IMR-90 (cell line): Measurements from ENCODE around the gene RPGRIP1L. TPM values are rescaled to one million over a fixed set of nuclear protein-coding genes. Genes with fewer than 3 reads are reported as not detected.

ENCODE experiments used
- ATAC-seq: fragments of 200-7000 bp; cut with Tn5 transposase; 2 replicates; pipeline ENCODE4 v1.9.1; 2020; ENCODE audit warnings: low read depth, mild to moderate bottlenecking, moderate library complexity
- BruUV-seq: library from RNA; stranded (reverse); fragments of 400-500 nt; replicated peaks from 2 replicates; lab custom pipeline; 2021; lab: Mats Ljungman, UMichigan
- CTCF ChIA-PET: fragments of 300-600 bp; formaldehyde crosslinking; extraction: SDS; loops from one replicate; lab custom pipeline; 2021; ENCODE audit warnings: antibody characterized with exemption; lab: Yijun Ruan, JAX
- POLR2A ChIA-PET: fragments of 300-600 bp; sonication (Branson Sonifier 250); formaldehyde crosslinking; loops from one replicate; lab custom pipeline; 2022; ENCODE audit warnings: antibody characterized with exemption; ENCODE audit not compliant: unreplicated experiment; lab: Charles Lee
- DNase-seq: peaks from one replicate; pipeline ENCODE4 v3.0.0; 2013
- H2AFZ ChIP-seq: replicated peaks from 2 replicates; pipeline ENCODE3; 2013; ENCODE audit warnings: low read length, mild to moderate bottlenecking; ENCODE audit not compliant: poor library complexity
- H2AK5ac ChIP-seq: 2 replicates; pipeline ENCODE4 v1.6.1; 2013; ENCODE audit warnings: low read depth, low read length, inconsistent platforms
- H2AK9ac ChIP-seq: replicated peaks from 2 replicates; pipeline ENCODE3; 2013; ENCODE audit warnings: mild to moderate bottlenecking, low read depth, low read length, moderate library complexity; ENCODE audit not compliant: poor library complexity
- H2BK120ac ChIP-seq: 2 replicates; pipeline ENCODE4 v1.6.1; 2013; ENCODE audit warnings: low read depth, low read length, inconsistent platforms
- H2BK15ac ChIP-seq: 3 replicates; pipeline ENCODE4 v1.6.1; 2013; ENCODE audit warnings: low read depth, low read length, inconsistent platforms
- H2BK20ac ChIP-seq: 2 replicates; pipeline ENCODE4 v1.6.1; 2013; ENCODE audit warnings: low read depth, mild to moderate bottlenecking, inconsistent platforms, low read length, moderate library complexity
- H2BK5ac ChIP-seq: 2 replicates; pipeline ENCODE4 v1.6.1; 2013; ENCODE audit warnings: mild to moderate bottlenecking, low read depth, low read length, inconsistent platforms; ENCODE audit not compliant: poor library complexity, severe bottlenecking
- H3K14ac ChIP-seq: replicated peaks from 2 replicates; pipeline ENCODE4 v1.6.1; 2013; ENCODE audit warnings: low read depth, low read length, inconsistent platforms
- H3K18ac ChIP-seq: 2 replicates; pipeline ENCODE4 v1.6.1; 2013; ENCODE audit warnings: low read depth, low read length, control low read depth
- H3K23ac ChIP-seq: 2 replicates; pipeline ENCODE4 v1.6.1; 2013; ENCODE audit warnings: low read depth, low read length, inconsistent platforms
- H3K27ac ChIP-seq: 2 replicates; pipeline ENCODE4 v1.5.1; 2013; ENCODE audit warnings: mild to moderate bottlenecking, control low read depth, low read length; ENCODE audit not compliant: insufficient read depth
- H3K27me3 ChIP-seq: 2 replicates; pipeline ENCODE4 v1.6.1; 2013; ENCODE audit warnings: low read length; ENCODE audit not compliant: control insufficient read depth, insufficient read depth
- H3K36me3 ChIP-seq: 2 replicates; pipeline ENCODE4 v1.6.1; 2013; ENCODE audit warnings: low read length, mixed read lengths; ENCODE audit not compliant: control insufficient read depth, insufficient read depth
- H3K4ac ChIP-seq: 2 replicates; pipeline ENCODE4 v1.6.1; 2013; ENCODE audit warnings: low read depth, low read length, inconsistent platforms
- H3K4me1 ChIP-seq: 2 replicates; pipeline ENCODE4 v1.6.1; 2013; ENCODE audit warnings: low read length, mixed read lengths; ENCODE audit not compliant: control insufficient read depth, insufficient read depth
- H3K4me2 ChIP-seq: 2 replicates; pipeline ENCODE4 v1.6.1; 2013; ENCODE audit warnings: low read depth, mild to moderate bottlenecking, control low read depth, low read length, moderate library complexity
- H3K4me3 ChIP-seq: 2 replicates; pipeline ENCODE4 v1.5.1; 2013; ENCODE audit warnings: low read depth, mild to moderate bottlenecking, control low read depth, low read length, moderate library complexity; ENCODE audit not compliant: insufficient read depth
- H3K56ac ChIP-seq: 2 replicates; pipeline ENCODE4 v1.6.1; 2013; ENCODE audit warnings: low read length, inconsistent platforms; ENCODE audit not compliant: insufficient read depth; ENCODE audit errors: extremely low read depth
- H3K79me1 ChIP-seq, 2 experiments: 2 replicates each; pipeline ENCODE4 v1.6.1; 2013; ENCODE audit warnings: low read length in 2 of 2, inconsistent platforms in 1 of 2, low read depth in 1 of 2
- H3K9ac ChIP-seq: 2 replicates; pipeline ENCODE4 v1.6.1; 2013; ENCODE audit warnings: low read depth, low read length, control low read depth
- H3K9me1 ChIP-seq: 2 replicates; pipeline ENCODE4 v1.6.1; 2013; ENCODE audit warnings: low read length, inconsistent platforms; ENCODE audit not compliant: insufficient read depth
- H3K9me3 ChIP-seq: 2 replicates; pipeline ENCODE4 v1.6.1; 2013; ENCODE audit warnings: low read length; ENCODE audit not compliant: control insufficient read depth, insufficient read depth
- H4K20me1 ChIP-seq: 2 replicates; pipeline ENCODE4 v1.6.1; 2013; ENCODE audit warnings: low read length, inconsistent platforms; ENCODE audit not compliant: insufficient read depth
- H4K5ac ChIP-seq: 2 replicates; pipeline ENCODE4 v1.6.1; 2013; ENCODE audit warnings: mild to moderate bottlenecking, low read depth, low read length, control low read depth
- H4K8ac ChIP-seq, 2 experiments: 2 replicates each; pipeline ENCODE4 v1.6.1; 2013; ENCODE audit warnings: low read depth in 2 of 2, low read length in 2 of 2, control low read depth in 1 of 2, inconsistent platforms in 1 of 2
- H4K91ac ChIP-seq: 2 replicates; pipeline ENCODE4 v1.6.1; 2013; ENCODE audit warnings: low read depth, low read length, inconsistent platforms; ENCODE audit not compliant: insufficient read depth
- BHLHE40 ChIP-seq: fragments of 150-350 bp; IDR thresholded peaks from 2 replicates; pipeline ENCODE4 v1.6.1; 2016; ENCODE audit warnings: mild to moderate bottlenecking, low read depth, low read length
- CEBPB ChIP-seq: IDR thresholded peaks from 2 replicates; pipeline ENCODE4 v1.6.1; 2012; ENCODE audit warnings: low read depth, low read length, improper control_type of control experiment
- CHD1 ChIP-seq: IDR thresholded peaks from 2 replicates; pipeline ENCODE4 v1.6.1; 2012; ENCODE audit warnings: low read depth, low read length, improper control_type of control experiment
- MAFK ChIP-seq: IDR thresholded peaks from 2 replicates; pipeline ENCODE4 v1.6.1; 2012; ENCODE audit warnings: low read depth, low read length, improper control_type of control experiment
- MAZ ChIP-seq: IDR thresholded peaks from 2 replicates; pipeline ENCODE4 v1.6.1; 2012; ENCODE audit warnings: low read depth, mild to moderate bottlenecking, low read length, improper control_type of control experiment, moderate library complexity, borderline replicate concordance
- POLR2A ChIP-seq: IDR thresholded peaks from 2 replicates; pipeline ENCODE4 v1.6.1; 2012; ENCODE audit warnings: mild to moderate bottlenecking, low read depth, low read length
- USF2 ChIP-seq: fragments of 150-350 bp; IDR thresholded peaks from 2 replicates; pipeline ENCODE4 v1.6.1; 2017; ENCODE audit warnings: mild to moderate bottlenecking, antibody characterized with exemption, low read length, low read depth
- WGBS, 2 experiments: methylation state at CpG; one replicate each; pipeline versions ENCODE4 v1.1.5 to v1.1.7; 2013; ENCODE audit warnings: missing lambda C conversion rate in 2 of 2; ENCODE audit not compliant: insufficient read length in 1 of 2; ENCODE audit errors: extremely low coverage in 2 of 2; 5-methylcytosine and 5-hydroxymethylcytosine counted together
- dilution Hi-C: fragments of 300-500 bp; cut with HindIII; formaldehyde crosslinking; loops from one replicate; pipeline ENCODE4 v1.14.3; 2018; ENCODE audit warnings: low sequenced_read_pairs; ENCODE audit not compliant: unreplicated experiment
- in situ Hi-C: fragments of 300-500 bp; cut with MboI; formaldehyde crosslinking; loops from 3 replicates; pipeline ENCODE4 v1.14.3; 2019; ENCODE audit warnings: low sequenced_read_pairs, inconsistent platforms, mixed read lengths
- intact Hi-C: fragments of 100-400 bp; cut with micrococcal nuclease; formaldehyde crosslinking; loops from 2 replicates; pipeline ENCODE4 v1.10.0; 2022
- polyA plus RNA-seq, 3 experiments: library from polyadenylated mRNA; depleted of rRNA; stranded (reverse); fragments of >200 nt; gene quantifications; 2 replicates each; pipeline ENCODE4 v1.2.3, GENCODE V29; 2012; ENCODE audit warnings: low replicate concordance in 1 of 3
- total RNA-seq: library from RNA; depleted of rRNA; stranded (reverse); fragments of >200 nt; gene quantifications from 2 replicates; pipeline ENCODE4 v1.2.3, GENCODE V29; 2012
- TF ChIP-seq, protein P1 (sequence below): conservative IDR thresholded peaks from 2 replicates; pipeline ENCODE4 v1.5.1; 2012; ENCODE audit warnings: mild to moderate bottlenecking, low read depth, low read length, improper control_type of control experiment

Gene RPGRIP1L
- total and polyA plus RNA-seq, 2 of the 4 experiments (the other 2 are of a cell fraction) = 7.3 to 10.4 TPM

- Histone ChIP-seq H3K56ac (no peak overlapping the region), H3K18ac (no peak overlapping the region), H2BK5ac (no peak overlapping the region), H2AK5ac (no peak overlapping the region), H3K4me2 (peak overlapping the region; percentile 54), H4K8ac (no peak overlapping the region), H4K20me1 (no peaks in the 10 kb centered on the region), H3K23ac (0 out of 2 replicates have a peak overlapping the region, but pooled peaks have one; percentile 26), H2BK120ac (no peak overlapping the region), H3K4me3 (no peak overlapping the region; the same call in 1 of the 2 replicates), H3K79me1 (no peaks in the 10 kb centered on the region), H4K91ac (no peak overlapping the region), H3K14ac (no peak overlapping the region), H3K27me3 (no peaks in the 10 kb centered on the region), H3K4ac (no peak overlapping the region), H4K5ac (no peak overlapping the region), H3K9me3 (no peaks in the 10 kb centered on the region), H2BK20ac (no peak overlapping the region), H3K9ac (no peak overlapping the region), H3K36me3 (no peaks in the 10 kb centered on the region), H2AFZ (no peak overlapping the region), H3K4me1 (no peaks in the 10 kb centered on the region), H3K27ac (no peak overlapping the region), H2BK15ac (no peak overlapping the region), H3K9me1 (no peaks in the 10 kb centered on the region), H2AK9ac (no peak overlapping the region)
- in situ Hi-C loops (no loop called here), intact Hi-C loops (no loop called here), dilution Hi-C loops (no loop called here)
- DNase-seq (peak; percentile 84), ATAC-seq (peak; percentile 86)
- CTCF ChIA-PET = interaction anchor here (1.3 kb wide), 1 partner anchor 115 kb away, joined by 3 read pairs; no protein-coding TSS in a partner anchor
- TF ChIP-seq MAFK (no peak), BHLHE40 (peak; percentile 80; the same call in 1 of the 2 replicates), CHD1 (no peak), USF2 (peak; percentile 65; the same call in 1 of the 2 replicates), MAZ (no peak), CEBPB (peak; percentile 35; the same call in 1 of the 2 replicates), POLR2A (no peak)
- TF ChIP-seq, protein P1, sequence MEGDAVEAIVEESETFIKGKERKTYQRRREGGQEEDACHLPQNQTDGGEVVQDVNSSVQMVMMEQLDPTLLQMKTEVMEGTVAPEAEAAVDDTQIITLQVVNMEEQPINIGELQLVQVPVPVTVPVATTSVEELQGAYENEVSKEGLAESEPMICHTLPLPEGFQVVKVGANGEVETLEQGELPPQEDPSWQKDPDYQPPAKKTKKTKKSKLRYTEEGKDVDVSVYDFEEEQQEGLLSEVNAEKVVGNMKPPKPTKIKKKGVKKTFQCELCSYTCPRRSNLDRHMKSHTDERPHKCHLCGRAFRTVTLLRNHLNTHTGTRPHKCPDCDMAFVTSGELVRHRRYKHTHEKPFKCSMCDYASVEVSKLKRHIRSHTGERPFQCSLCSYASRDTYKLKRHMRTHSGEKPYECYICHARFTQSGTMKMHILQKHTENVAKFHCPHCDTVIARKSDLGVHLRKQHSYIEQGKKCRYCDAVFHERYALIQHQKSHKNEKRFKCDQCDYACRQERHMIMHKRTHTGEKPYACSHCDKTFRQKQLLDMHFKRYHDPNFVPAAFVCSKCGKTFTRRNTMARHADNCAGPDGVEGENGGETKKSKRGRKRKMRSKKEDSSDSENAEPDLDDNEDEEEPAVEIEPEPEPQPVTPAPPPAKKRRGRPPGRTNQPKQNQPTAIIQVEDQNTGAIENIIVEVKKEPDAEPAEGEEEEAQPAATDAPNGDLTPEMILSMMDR = no peak
- WGBS, 2 experiments = 20% methylated on average over 2 of the region's 7 CpGs; no CpG with 5 or more reads in 1 of the 2 experiments
- BruUV-seq = no TSS peak
- POLR2A ChIA-PET = no interaction called here
Observed at GRCh38 chr16:53664724-53665345, 38.8 kb downstream of the RPGRIP1L start.
